ENCODE results near the gene DPF3. TPM values are rescaled to one million over a fixed set of nuclear protein-coding genes. Genes with fewer than 3 reads are reported as not detected.

The DPF3 gene
- total RNA-seq, 1 experiment from 2014 or later: 1.9 TPM

- no peaks in the 10 kb centered on the region for H3K9me3 Mint-ChIP-seq (ENCODE audit: unreplicated experiment)
- intact Hi-C loops (cut with micrococcal nuclease): no loop called here
- no peak overlapping the region for H3K27ac Mint-ChIP-seq (ENCODE audit: low read depth, unreplicated experiment)
- no TSS peak for BruUV-seq (replicated peaks)
- DNase-seq (ENCODE audit: unreplicated experiment): no peak
- H3K4me3 Mint-ChIP-seq (ENCODE audit: unreplicated experiment): no peak overlapping the region
- ChIA-PET POLR2A (interaction anchor here (0.6 kb wide), 1 partner anchor 26 kb away, joined by 4 read pairs; no protein-coding TSS in a partner anchor), CTCF (no interaction called here)
- H3K27me3 Mint-ChIP-seq (ENCODE audit: insufficient read depth, unreplicated experiment): no peaks in the 10 kb centered on the region
- no peak for TF ChIP-seq CTCF (IDR thresholded peaks at IDR 0.05; ENCODE audit: unreplicated experiment)
- no peaks in the 10 kb centered on the region for H3K4me1 Mint-ChIP-seq (ENCODE audit: insufficient read depth, unreplicated experiment)
- H3K36me3 Mint-ChIP-seq (ENCODE audit: insufficient read depth, unreplicated experiment): no peaks in the 10 kb centered on the region
Observed at GRCh38 chr14:72673179-72673578, 220.7 kb downstream of the DPF3 start.

DNA sequence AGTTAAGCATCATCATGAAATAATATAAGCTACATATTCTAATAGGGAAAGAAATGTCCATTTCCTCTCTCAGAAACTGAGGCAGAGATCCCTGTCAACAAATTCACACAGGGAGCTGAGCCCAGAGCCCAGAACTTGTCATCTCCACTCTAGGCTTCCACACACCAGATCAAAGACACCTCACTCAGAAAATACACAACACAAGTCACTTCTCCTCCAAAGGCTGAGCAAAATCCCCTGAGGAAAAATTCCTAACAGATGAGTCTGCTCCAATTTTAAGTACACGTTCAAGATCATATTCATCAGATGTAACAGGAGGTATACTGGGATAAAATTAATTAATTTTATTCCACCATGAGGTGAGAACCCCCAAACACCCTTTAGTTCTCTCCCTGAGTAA lies 227.3 kb downstream of the DPF3 start:
- ChIA-PET POLR2A (interaction anchor here (1.0 kb wide), 1 partner anchor 11 kb away, joined by 3 read pairs; no protein-coding TSS in a partner anchor), CTCF (no interaction called here)
- peak; percentile 55 for DNase-seq (ENCODE audit: unreplicated experiment)
- peaks cover 30% of the 10 kb centered on the region for H3K4me1 Mint-ChIP-seq (ENCODE audit: insufficient read depth, unreplicated experiment)
- no peaks in the 10 kb centered on the region for H3K27me3 Mint-ChIP-seq (ENCODE audit: insufficient read depth, unreplicated experiment)
- no peaks in the 10 kb centered on the region for H3K36me3 Mint-ChIP-seq (ENCODE audit: insufficient read depth, unreplicated experiment)
- no peak overlapping the region for H3K27ac Mint-ChIP-seq (ENCODE audit: low read depth, unreplicated experiment)
- BruUV-seq (replicated peaks): no TSS peak
- H3K4me3 Mint-ChIP-seq (ENCODE audit: unreplicated experiment): no peak overlapping the region
- intact Hi-C loops (cut with micrococcal nuclease): loop anchor here (10.0 kb wide), 1 partner anchor 152 kb away; no protein-coding TSS in a partner anchor
- TF ChIP-seq CTCF (IDR thresholded peaks at IDR 0.05; ENCODE audit: unreplicated experiment): no peak
- H3K9me3 Mint-ChIP-seq (ENCODE audit: unreplicated experiment): no peaks in the 10 kb centered on the region

GRCh38 chr14:72665259-72665658 lies 228.6 kb downstream of the DPF3 start:
- peaks cover 30% of the 10 kb centered on the region for H3K4me1 Mint-ChIP-seq (ENCODE audit: insufficient read depth, unreplicated experiment)
- CTCF ChIA-PET: no interaction called here
- no TSS peak for BruUV-seq (replicated peaks)
- H3K9me3 Mint-ChIP-seq (ENCODE audit: unreplicated experiment): no peaks in the 10 kb centered on the region
- peak; percentile 82 for DNase-seq (ENCODE audit: unreplicated experiment)
- intact Hi-C loops (cut with micrococcal nuclease): loop anchor here (2.0 to 10.0 kb wide), 3 partner anchors 22 to 230 kb away; partner anchors contain the start of gene DPF3
- POLR2A ChIA-PET: interaction anchor here (0.8 to 1.6 kb wide), 5 partner anchors 12 to 106 kb away, joined by 3 to 6 read pairs (median 3); no protein-coding TSS in a partner anchor
- no peak for TF ChIP-seq CTCF (IDR thresholded peaks at IDR 0.05; ENCODE audit: unreplicated experiment)
- H3K36me3 Mint-ChIP-seq (ENCODE audit: insufficient read depth, unreplicated experiment): no peaks in the 10 kb centered on the region
- H3K4me3 Mint-ChIP-seq (ENCODE audit: unreplicated experiment): no peak overlapping the region
- H3K27ac Mint-ChIP-seq (ENCODE audit: low read depth, unreplicated experiment): peak overlapping the region; percentile 76
- no peaks in the 10 kb centered on the region for H3K27me3 Mint-ChIP-seq (ENCODE audit: insufficient read depth, unreplicated experiment)

GRCh38 chr14:72664651-72665050 lies 229.2 kb downstream of the DPF3 start:
- intact Hi-C loops (cut with micrococcal nuclease): loop anchor here (2.0 to 10.0 kb wide), 3 partner anchors 22 to 230 kb away; partner anchors contain the start of gene DPF3
- ChIA-PET CTCF (no interaction called here), POLR2A (interaction anchor here (0.8 to 1.6 kb wide), 5 partner anchors 13 to 106 kb away, joined by 3 to 6 read pairs (median 3); no protein-coding TSS in a partner anchor)
- no peak overlapping the region for H3K4me3 Mint-ChIP-seq (ENCODE audit: unreplicated experiment)
- H3K27ac Mint-ChIP-seq (ENCODE audit: low read depth, unreplicated experiment): peak overlapping the region; percentile 76
- no peak for DNase-seq (ENCODE audit: unreplicated experiment)
- H3K9me3 Mint-ChIP-seq (ENCODE audit: unreplicated experiment): no peaks in the 10 kb centered on the region
- H3K4me1 Mint-ChIP-seq (ENCODE audit: insufficient read depth, unreplicated experiment): peaks cover 30% of the 10 kb centered on the region
- TSS peak; percentile 62 for BruUV-seq (replicated peaks)
- H3K27me3 Mint-ChIP-seq (ENCODE audit: insufficient read depth, unreplicated experiment): no peaks in the 10 kb centered on the region
- no peak for TF ChIP-seq CTCF (IDR thresholded peaks at IDR 0.05; ENCODE audit: unreplicated experiment)
- H3K36me3 Mint-ChIP-seq (ENCODE audit: insufficient read depth, unreplicated experiment): no peaks in the 10 kb centered on the region
